ENCODE data around the gene TSSK3. TPM values are rescaled to one million over a fixed set of nuclear protein-coding genes. Genes with fewer than 3 reads are reported as not detected.

TSSK3 gene
- total and polyA plus RNA-seq, 7 donors: 1.1 to 2.2 (median 1.8) TPM; not detected in 3

GRCh38 chr1:32406629-32407111 lies 44.3 kb downstream of the TSSK3 start:
- no peaks in the 10 kb centered on the region for H3K27me3 ChIP-seq
- no peak overlapping the region for H3K27ac ChIP-seq
- peaks cover 0 to 7% (median 2%) of the 10 kb centered on the region in 4 donors for H3K4me1 ChIP-seq
- H3K4me3 ChIP-seq: no peak overlapping the region
- 90% methylated on average over 4 of the region's 4 CpGs for WGBS, 2 donors
- no peak for TF ChIP-seq CTCF (IDR thresholded peaks at IDR 0.05)
- no peak for TF ChIP-seq POLR2A (IDR thresholded peaks at IDR 0.05)
- no peak for TF ChIP-seq EP300 (IDR thresholded peaks at IDR 0.05)
- no peak for TF ChIP-seq POLR2AphosphoS5 (IDR thresholded peaks at IDR 0.05)
- no peak for DNase-seq
- no peaks in the 10 kb centered on the region for H3K36me3 ChIP-seq
- intact Hi-C loops (cut with DNase I): no loop called here
- H3K9me3 ChIP-seq: no peaks in the 10 kb centered on the region

GRCh38 chr1:32411261-32411660 lies 48.9 kb downstream of the TSSK3 start:
- TF ChIP-seq EP300 (IDR thresholded peaks at IDR 0.05) (no peak), POLR2AphosphoS5 (IDR thresholded peaks at IDR 0.05) (no peak), CTCF (IDR thresholded peaks at IDR 0.05) (no peak), POLR2A (IDR thresholded peaks at IDR 0.05) (no peak)
- H3K27ac ChIP-seq: no peak overlapping the region
- no peaks in the 10 kb centered on the region for H3K4me1 ChIP-seq
- no peaks in the 10 kb centered on the region for H3K27me3 ChIP-seq
- H3K9me3 ChIP-seq: peaks cover 0 to 3% (median 0%) of the 10 kb centered on the region in 4 donors
- intact Hi-C loops (cut with DNase I): loop anchor here (5.0 kb wide), 1 partner anchor 194 kb away; no protein-coding TSS in a partner anchor
- H3K36me3 ChIP-seq: no peaks in the 10 kb centered on the region
- DNase-seq: no peak
- H3K4me3 ChIP-seq: no peak overlapping the region

- Histone ChIP-seq H3K4me3 (no peak overlapping the region), H3K4me1 (no peaks in the 10 kb centered on the region), H3K9me3 (peaks cover 0 to 5% (median 0%) of the 10 kb centered on the region in 4 donors), H3K36me3 (no peaks in the 10 kb centered on the region), H3K27me3 (no peaks in the 10 kb centered on the region), H3K27ac (no peak overlapping the region)
- DNase-seq: peak; percentile 74
- intact Hi-C loops (cut with DNase I): loop anchor here (2.0 to 5.0 kb wide), 2 partner anchors 13 to 196 kb away; no protein-coding TSS in a partner anchor
- peak; percentile 66 to 77 (median 72) for TF ChIP-seq CTCF (IDR thresholded peaks at IDR 0.05)
- no peak for TF ChIP-seq POLR2AphosphoS5 (IDR thresholded peaks at IDR 0.05)
- WGBS, 2 donors: 60 to 62% methylated on average over 10 of the region's 10 CpGs
These were observed 51.3 kb downstream of the TSSK3 start for GRCh38 chr1:32413507-32414185.

Other genes with a start within 250 kb of the TSSK3 start
- 10 to 100 TPM; 28.9 to 46.7 (median 36.7) TPM for gene TXLNA, start 182.9 kb upstream of the TSSK3 start, total RNA-seq
- 10 to 100 TPM in 2 of 3 donors, 1 to 10 TPM in 1; 9.0 to 35.4 (median 11.6) TPM for gene TXLNA, start 182.9 kb upstream of the TSSK3 start, polyA plus RNA-seq
- gene CCDC28B, start 161.9 kb upstream of the TSSK3 start, total RNA-seq: 10 to 100 TPM in 1 of 4 donors, 1 to 10 TPM in 3; 3.9 to 15.0 (median 6.9) TPM
- gene CCDC28B, start 161.9 kb upstream of the TSSK3 start, polyA plus RNA-seq: 1 to 10 TPM; 3.7 to 9.3 (median 4.2) TPM
- gene IQCC, start 156.9 kb upstream of the TSSK3 start, total RNA-seq: 1 to 10 TPM in 3 of 4 donors, under 1 TPM in 1; 0.81 to 3.9 (median 2.1) TPM
- 1 to 10 TPM in 2 of 3 donors, under 1 TPM in 1; 0.60 to 2.5 (median 1.4) TPM for gene IQCC, start 156.9 kb upstream of the TSSK3 start, polyA plus RNA-seq
- not detected for gene DCDC2B, start 153.4 kb upstream of the TSSK3 start, total RNA-seq
- under 1 TPM in 1 of 3 donors, not detected in 2; 0.04 TPM for gene DCDC2B, start 153.4 kb upstream of the TSSK3 start, polyA plus RNA-seq
- 10 to 100 TPM in 2 of 4 donors, 1 to 10 TPM in 2; 6.4 to 20.8 (median 10.1) TPM for gene TMEM234, start 140.2 kb upstream of the TSSK3 start, total RNA-seq
- gene TMEM234, start 140.2 kb upstream of the TSSK3 start, polyA plus RNA-seq: 10 to 100 TPM in 1 of 3 donors, 1 to 10 TPM in 2; 4.4 to 23.1 (median 7.2) TPM
- gene EIF3I, start 140.1 kb upstream of the TSSK3 start, total RNA-seq: 100 to 1,000 TPM; 163 to 178 (median 171) TPM
- gene EIF3I, start 140.1 kb upstream of the TSSK3 start, polyA plus RNA-seq: 100 to 1,000 TPM; 171 to 226 (median 185) TPM
- gene FAM167B, start 115.3 kb upstream of the TSSK3 start, total RNA-seq: 1 to 10 TPM in 2 of 4 donors, under 1 TPM in 1, not detected in 1; 0.71 to 3.0 (median 2.2) TPM
- gene FAM167B, start 115.3 kb upstream of the TSSK3 start, polyA plus RNA-seq: 1 to 10 TPM; 3.0 to 9.0 (median 3.6) TPM
- under 1 TPM in 3 of 4 donors, not detected in 1; 0.36 to 0.81 (median 0.49) TPM for gene LCK, start 111.3 kb upstream of the TSSK3 start, total RNA-seq
- 10 to 100 TPM in 1 of 3 donors, 1 to 10 TPM in 1, under 1 TPM in 1; 0.92 to 37.3 (median 1.8) TPM for gene LCK, start 111.3 kb upstream of the TSSK3 start, polyA plus RNA-seq
- 10 to 100 TPM; 47.1 to 68.0 (median 55.6) TPM for gene HDAC1, start 70.5 kb upstream of the TSSK3 start, total RNA-seq
- gene HDAC1, start 70.5 kb upstream of the TSSK3 start, polyA plus RNA-seq: 100 to 1,000 TPM; 163 to 215 (median 180) TPM
- 1 to 10 TPM; 4.1 to 9.7 (median 6.6) TPM for gene MARCKSL1, start 26.3 kb upstream of the TSSK3 start, total RNA-seq
- 100 to 1,000 TPM; 120 to 158 (median 141) TPM for gene MARCKSL1, start 26.3 kb upstream of the TSSK3 start, polyA plus RNA-seq
- 10 to 100 TPM in 1 of 4 donors, 1 to 10 TPM in 3; 3.5 to 13.8 (median 5.6) TPM for gene FAM229A, start 54 bp upstream of the TSSK3 start, total RNA-seq
- gene FAM229A, start 54 bp upstream of the TSSK3 start, polyA plus RNA-seq: 1 to 10 TPM in 2 of 3 donors, under 1 TPM in 1; 0.60 to 7.5 (median 1.2) TPM
- 10 to 100 TPM; 52.8 to 76.7 (median 62.1) TPM for gene BSDC1, start 31.9 kb downstream of the TSSK3 start, total RNA-seq
- 10 to 100 TPM; 46.2 to 52.0 (median 50.7) TPM for gene BSDC1, start 31.9 kb downstream of the TSSK3 start, polyA plus RNA-seq
- gene ZBTB8B, start 102.5 kb downstream of the TSSK3 start, total RNA-seq: under 1 TPM in 3 of 4 donors, not detected in 1; under 0.01 TPM
- under 1 TPM in 1 of 3 donors, not detected in 2; 0.01 TPM for gene ZBTB8B, start 102.5 kb downstream of the TSSK3 start, polyA plus RNA-seq
- 10 to 100 TPM in 1 of 4 donors, 1 to 10 TPM in 3; 5.6 to 10.8 (median 7.0) TPM for gene ZBTB8A, start 176.9 kb downstream of the TSSK3 start, total RNA-seq
- gene ZBTB8A, start 176.9 kb downstream of the TSSK3 start, polyA plus RNA-seq: 1 to 10 TPM; 1.8 to 2.4 (median 2.1) TPM